Spleen (tissue), 11 donors: ENCODE data around the gene EXTL2. TPM values are rescaled to one million over a fixed set of nuclear protein-coding genes. Genes with fewer than 3 reads are reported as not detected.

Source experiments
- DNase-seq: peaks from one replicate; pipeline ENCODE4 v3.0.0-alpha.2; 2020
- H3K27ac ChIP-seq, 8 donors: fragments of 200-600 bp; sonication (generic) in 7 of 8; 1 replicate in 4 of 8; 2 replicates in 4 of 8; pipeline versions ENCODE4 v1.5.0 to v1.8.0; 2016 to 2021; ENCODE audit warnings: inconsistent platforms in 4 of 8, mild to moderate bottlenecking in 4 of 8, moderate library complexity in 1 of 8
- H3K27me3 ChIP-seq, 7 donors: fragments of 200-600 bp; sonication (generic) in 6 of 7; replicated peaks in 1 of 7; 1 replicate in 4 of 7; 2 replicates in 3 of 7; pipeline versions ENCODE4 v1.5.0 to v1.8.0; 2016 to 2021; ENCODE audit warnings: inconsistent platforms in 3 of 7, mild to moderate bottlenecking in 1 of 7
- H3K36me3 ChIP-seq, 6 donors: fragments of 200-600 bp; sonication (generic) in 5 of 6; 1 replicate in 4 of 6; 2 replicates in 2 of 6; pipeline versions ENCODE4 v1.5.0 to v1.8.0; 2016 to 2021; ENCODE audit warnings: inconsistent platforms in 2 of 6
- H3K4me1 ChIP-seq, 6 donors: fragments of 200-600 bp; sonication (generic) in 5 of 6; 1 replicate in 3 of 6; 2 replicates in 3 of 6; pipeline versions ENCODE4 v1.5.0 to v1.8.0; 2016 to 2021; ENCODE audit warnings: inconsistent platforms in 3 of 6
- H3K4me3 ChIP-seq, 8 donors: fragments of 200-600 bp; sonication (generic) in 7 of 8; 1 replicate in 4 of 8; 2 replicates in 4 of 8; pipeline versions ENCODE4 v1.5.0 to v1.8.0; 2016 to 2021; ENCODE audit warnings: inconsistent platforms in 4 of 8, mild to moderate bottlenecking in 4 of 8, moderate library complexity in 2 of 8
- H3K9me3 ChIP-seq, 8 donors: fragments of 200-600 bp; sonication (generic) in 7 of 8; 1 replicate in 4 of 8; 2 replicates in 4 of 8; pipeline versions ENCODE4 v1.5.0 to v1.8.0; 2016 to 2021; ENCODE audit warnings: inconsistent platforms in 4 of 8
- POLR2A ChIP-seq, 3 donors: fragments of 450-650 bp; IDR thresholded peaks; one replicate each; pipeline ENCODE4 v1.5.1; 2017; ENCODE audit warnings: antibody characterized with exemption in 3 of 3, mild to moderate bottlenecking in 1 of 3
- POLR2AphosphoS5 ChIP-seq, 3 donors: sonication (generic); formaldehyde crosslinking; IDR thresholded peaks; one replicate each; pipeline ENCODE4 v1.5.1; 2017; ENCODE audit warnings: antibody characterized with exemption in 3 of 3
- WGBS, 5 donors: extraction: QIAGEN DNeasy Blood & Tissue Kit in 3 of 5; methylation state at CpG; one replicate each; pipeline versions ENCODE4 v1.1.5 to v1.1.7; 2013 to 2018; 5-methylcytosine and 5-hydroxymethylcytosine counted together
- intact Hi-C: fragments of 100-400 bp; cut with DNase I; formaldehyde crosslinking; loops from one replicate; pipeline ENCODE4 v1.15.0; 2023; ENCODE audit warnings: low total_unique reads
- polyA plus RNA-seq, 3 donors: library from polyadenylated mRNA; stranded (reverse); fragments of 200-250 nt; gene quantifications; one replicate each; pipeline ENCODE4 v1.2.1, GENCODE V29; 2013
- total RNA-seq, 7 donors: library from RNA; depleted of rRNA in 3 of 7; stranded (reverse); fragments of >200 nt in 3 of 7; fragmentation: NEBNext Ultra II Directional in 4 of 7; extraction: Animal tissue kit (Norgen Biotek cat#: 25700) in 4 of 7; gene quantifications; one replicate each; pipeline versions ENCODE4 v1.1.0 to v1.2.1, GENCODE V29; 2016 to 2021
- TF ChIP-seq, protein P1 (sequence below), 11 experiments: fragments of 200-600 bp in 7 of 11; fragments of 450-650 bp in 4 of 11; sonication (generic) in 4 of 11; IDR thresholded peaks in 8 of 11; conservative IDR thresholded peaks in 3 of 11; 1 replicate in 7 of 11; 2 replicates in 4 of 11; pipeline versions ENCODE4 v1.4.0 to v1.8.0; 2016 to 2021; ENCODE audit warnings: antibody characterized with exemption in 11 of 11, inconsistent platforms in 4 of 11, mild to moderate bottlenecking in 1 of 11
- donor health status: healthy with polysubstance abuse.
- donor health status: DM: no; HTN: no; CAD: no; lungs with moderate emphysema.
- donor health status: DM: no; HTN: no; CAD: no.
- donor health status: Bipolar disorder and iron deficiency.
- donor health status: healthy.
- donor health status: DM: no; HTN: no; CAD: no.
- donor health status: DM: yes; HTN: yes; CAD: no.

Gene EXTL2
- total and polyA plus RNA-seq, 10 donors, result 5.0 to 14.1 (median 8.4) TPM

DNA sequence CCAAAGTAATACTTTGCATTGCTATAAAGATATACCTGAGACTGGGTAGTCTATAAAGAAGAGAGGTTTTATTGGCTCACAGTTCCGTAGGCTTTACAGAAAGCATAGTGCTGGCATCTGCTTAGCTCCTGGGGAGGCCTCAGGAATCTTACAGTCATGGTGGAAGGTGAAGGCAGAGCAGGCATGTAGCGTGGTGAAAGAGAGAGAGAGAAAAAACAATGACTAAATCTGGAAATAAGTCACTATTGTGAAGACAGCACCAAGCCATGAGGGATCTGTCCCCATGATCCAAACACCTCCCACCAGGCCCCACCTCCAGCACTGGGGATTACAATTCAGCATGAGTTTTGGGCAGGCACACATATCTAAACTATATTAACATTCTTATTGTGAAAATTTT is 31.6 kb upstream of the EXTL2 start:
- Histone ChIP-seq H3K27me3 (no peaks in the 10 kb centered on the region), H3K9me3 (no peaks in the 10 kb centered on the region), H3K4me1 (peaks cover 0 to 72% (median 24%) of the 10 kb centered on the region in 6 donors), H3K36me3 (peaks cover 0 to 56% (median 16%) of the 10 kb centered on the region in 6 donors), H3K4me3 (no peak overlapping the region), H3K27ac (peak overlapping the region in 5 of 8 donors; percentile 16 to 79 (median 61))
- TF ChIP-seq, protein P1, sequence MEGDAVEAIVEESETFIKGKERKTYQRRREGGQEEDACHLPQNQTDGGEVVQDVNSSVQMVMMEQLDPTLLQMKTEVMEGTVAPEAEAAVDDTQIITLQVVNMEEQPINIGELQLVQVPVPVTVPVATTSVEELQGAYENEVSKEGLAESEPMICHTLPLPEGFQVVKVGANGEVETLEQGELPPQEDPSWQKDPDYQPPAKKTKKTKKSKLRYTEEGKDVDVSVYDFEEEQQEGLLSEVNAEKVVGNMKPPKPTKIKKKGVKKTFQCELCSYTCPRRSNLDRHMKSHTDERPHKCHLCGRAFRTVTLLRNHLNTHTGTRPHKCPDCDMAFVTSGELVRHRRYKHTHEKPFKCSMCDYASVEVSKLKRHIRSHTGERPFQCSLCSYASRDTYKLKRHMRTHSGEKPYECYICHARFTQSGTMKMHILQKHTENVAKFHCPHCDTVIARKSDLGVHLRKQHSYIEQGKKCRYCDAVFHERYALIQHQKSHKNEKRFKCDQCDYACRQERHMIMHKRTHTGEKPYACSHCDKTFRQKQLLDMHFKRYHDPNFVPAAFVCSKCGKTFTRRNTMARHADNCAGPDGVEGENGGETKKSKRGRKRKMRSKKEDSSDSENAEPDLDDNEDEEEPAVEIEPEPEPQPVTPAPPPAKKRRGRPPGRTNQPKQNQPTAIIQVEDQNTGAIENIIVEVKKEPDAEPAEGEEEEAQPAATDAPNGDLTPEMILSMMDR (IDR thresholded peaks at IDR 0.05 in 8 of 11, conservative IDR thresholded peaks at IDR 0.05 in 3 of 11), result no peak
- TF ChIP-seq POLR2AphosphoS5 (IDR thresholded peaks at IDR 0.05) (no peak), POLR2A (IDR thresholded peaks at IDR 0.05) (no peak)
- intact Hi-C loops, result loop anchor here (5.0 kb wide), 1 partner anchor 356 kb away; no protein-coding TSS in a partner anchor
- WGBS, 5 donors, result 94 to 100% (median 98%) methylated on average over 2 of the region's 2 CpGs
- no peak for DNase-seq

DNA sequence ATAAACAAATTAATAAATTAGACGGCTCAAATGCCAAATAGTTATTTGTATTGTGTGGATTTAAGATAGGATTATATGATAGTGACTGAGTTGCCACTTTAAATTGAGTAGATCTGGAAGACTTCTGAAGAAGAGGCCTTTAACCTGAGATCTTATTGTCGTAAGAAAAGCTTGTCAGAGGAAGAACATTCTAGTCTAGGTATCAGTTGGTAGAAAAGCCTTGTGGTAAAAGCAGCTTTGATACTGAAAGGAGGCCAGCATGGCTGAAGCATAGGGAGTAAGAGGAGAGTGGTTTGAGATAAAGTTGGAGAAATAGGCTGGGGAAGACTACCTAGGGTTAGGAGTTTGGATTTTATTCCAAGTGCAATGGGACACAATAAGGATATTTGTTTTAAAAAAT is 30.3 kb upstream of the EXTL2 start:
- no peak overlapping the region for H3K4me3 ChIP-seq
- 90 to 97% (median 92%) methylated on average over 2 of the region's 2 CpGs for WGBS, 5 donors
- no peak for TF ChIP-seq POLR2AphosphoS5 (IDR thresholded peaks at IDR 0.05)
- TF ChIP-seq POLR2A (IDR thresholded peaks at IDR 0.05), result no peak
- TF ChIP-seq, protein P1 (IDR thresholded peaks at IDR 0.05 in 8 of 11, conservative IDR thresholded peaks at IDR 0.05 in 3 of 11), result no peak
- H3K27me3 ChIP-seq, result no peaks in the 10 kb centered on the region
- no peaks in the 10 kb centered on the region for H3K9me3 ChIP-seq
- peaks cover 0 to 66% (median 22%) of the 10 kb centered on the region in 6 donors for H3K4me1 ChIP-seq
- H3K27ac ChIP-seq, result peak overlapping the region in 4 of 8 donors; percentile 16 to 79 (median 47)
- DNase-seq, result no peak
- H3K36me3 ChIP-seq, result peaks cover 0 to 57% (median 16%) of the 10 kb centered on the region in 6 donors
- intact Hi-C loops, result loop anchor here (5.0 kb wide), 3 partner anchors 357 to 432 kb away; no protein-coding TSS in a partner anchor

DNA sequence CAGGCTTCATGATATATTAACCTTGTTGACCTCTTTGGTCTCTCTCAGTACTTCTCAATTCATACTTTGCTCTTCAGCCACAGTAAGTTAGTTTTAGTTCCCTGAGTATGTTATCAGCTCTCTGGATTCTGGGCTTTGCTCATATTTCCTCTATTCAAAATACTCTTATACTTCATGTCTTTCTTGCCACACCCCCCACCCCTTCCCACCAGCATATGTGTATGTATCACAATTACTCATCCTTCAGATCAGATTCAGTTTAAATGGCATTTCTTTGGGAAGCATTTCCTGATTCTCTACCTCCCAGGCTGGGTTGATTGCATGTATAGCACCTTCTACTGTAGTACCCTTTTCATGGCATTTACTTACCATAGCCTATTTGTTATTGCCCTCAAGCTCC is 29.6 kb upstream of the EXTL2 start:
- H3K36me3 ChIP-seq, result peaks cover 0 to 65% (median 16%) of the 10 kb centered on the region in 6 donors
- no peaks in the 10 kb centered on the region for H3K27me3 ChIP-seq
- H3K9me3 ChIP-seq, result no peaks in the 10 kb centered on the region
- peaks cover 0 to 58% (median 19%) of the 10 kb centered on the region in 6 donors for H3K4me1 ChIP-seq
- DNase-seq, result no peak
- intact Hi-C loops, result loop anchor here (5.0 kb wide), 2 partner anchors 368 to 433 kb away; no protein-coding TSS in a partner anchor
- TF ChIP-seq POLR2A (IDR thresholded peaks at IDR 0.05) (no peak), POLR2AphosphoS5 (IDR thresholded peaks at IDR 0.05) (no peak)
- TF ChIP-seq, protein P1 (IDR thresholded peaks at IDR 0.05 in 8 of 11, conservative IDR thresholded peaks at IDR 0.05 in 3 of 11), result no peak
- no peak overlapping the region for H3K27ac ChIP-seq
- H3K4me3 ChIP-seq, result no peak overlapping the region

DNA sequence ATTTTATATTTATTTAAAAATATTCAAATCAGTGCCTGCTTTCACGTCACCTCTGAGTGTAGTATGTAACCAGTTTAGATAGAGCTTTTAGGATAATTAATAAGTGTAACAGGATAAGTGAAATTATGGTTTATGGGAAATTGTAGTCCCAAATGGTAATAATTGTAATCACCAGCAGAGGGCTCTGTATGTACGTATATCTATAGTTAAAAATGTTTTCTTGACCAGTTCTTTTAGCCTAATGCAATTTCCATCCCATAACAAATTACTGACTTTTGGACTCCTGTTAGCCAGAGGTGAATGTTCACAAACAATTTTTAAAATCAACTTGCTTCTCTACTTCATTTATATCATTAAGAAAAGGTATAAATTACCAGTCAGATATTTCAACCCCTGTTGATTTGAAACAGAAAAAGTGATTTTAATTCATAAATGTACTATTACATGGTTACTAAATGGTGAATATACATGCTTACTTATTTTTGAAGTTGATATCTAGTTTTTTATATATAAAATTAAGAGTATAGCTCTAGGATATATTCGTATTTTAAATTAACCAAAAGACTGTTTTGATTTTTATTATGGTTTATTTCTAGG is 26.6 kb upstream of the EXTL2 start:
- intact Hi-C loops, result loop anchor here (5.0 kb wide), 2 partner anchors 371 to 436 kb away; no protein-coding TSS in a partner anchor
- Histone ChIP-seq H3K4me1 (peaks cover 0 to 47% (median 15%) of the 10 kb centered on the region in 6 donors), H3K27me3 (no peaks in the 10 kb centered on the region), H3K9me3 (no peaks in the 10 kb centered on the region), H3K27ac (no peak overlapping the region), H3K4me3 (no peak overlapping the region), H3K36me3 (peaks cover 0 to 83% (median 26%) of the 10 kb centered on the region in 6 donors)
- DNase-seq, result no peak
- WGBS, 5 donors, result 34 to 44% (median 40%) methylated on average over 3 of the region's 3 CpGs
- TF ChIP-seq POLR2AphosphoS5 (IDR thresholded peaks at IDR 0.05), result no peak
- TF ChIP-seq, protein P1 (IDR thresholded peaks at IDR 0.05 in 8 of 11, conservative IDR thresholded peaks at IDR 0.05 in 3 of 11), result peak; percentile 49 to 82 (median 72)
